BE2C (cell line): ENCODE results near the gene KCTD5.

Experiments
- DNase-seq: peaks from one replicate; pipeline ENCODE4 v3.0.0-alpha.2; 2020
- H3K27me3 ChIP-seq: fragments of 250-450 bp; sonication (Bioruptor Pico); 2 replicates; pipeline ENCODE4 v1.5.1; 2020; ENCODE audit warnings: mild to moderate bottlenecking
- H3K36me3 ChIP-seq: fragments of 250-450 bp; sonication (Bioruptor Pico); 2 replicates; pipeline ENCODE4 v1.5.1; 2020; ENCODE audit warnings: mild to moderate bottlenecking
- H3K4me1 ChIP-seq: fragments of 250-450 bp; sonication (Bioruptor Pico); 2 replicates; pipeline ENCODE4 v1.5.1; 2020
- H3K4me3 ChIP-seq: 2 replicates; pipeline ENCODE4 v1.5.1; 2011; ENCODE audit warnings: low read depth, low read length
- H3K9me3 ChIP-seq: fragments of 250-450 bp; sonication (Bioruptor Pico); 2 replicates; pipeline ENCODE4 v1.5.1; 2020
- CTCF ChIP-seq: IDR thresholded peaks from 2 replicates; pipeline ENCODE4 v1.5.1; 2012; ENCODE audit warnings: mild to moderate bottlenecking, low read depth, low read length

The KCTD5 gene

GRCh38 chr16:2704983-2705275, 22.6 kb downstream of the KCTD5 start:
- no peak for TF ChIP-seq CTCF
- DNase-seq = no peak
- Histone ChIP-seq H3K4me1 (no peaks in the 10 kb centered on the region), H3K36me3 (peaks cover 53% of the 10 kb centered on the region), H3K27me3 (no peaks in the 10 kb centered on the region), H3K4me3 (no peak overlapping the region), H3K9me3 (no peaks in the 10 kb centered on the region)

DNA sequence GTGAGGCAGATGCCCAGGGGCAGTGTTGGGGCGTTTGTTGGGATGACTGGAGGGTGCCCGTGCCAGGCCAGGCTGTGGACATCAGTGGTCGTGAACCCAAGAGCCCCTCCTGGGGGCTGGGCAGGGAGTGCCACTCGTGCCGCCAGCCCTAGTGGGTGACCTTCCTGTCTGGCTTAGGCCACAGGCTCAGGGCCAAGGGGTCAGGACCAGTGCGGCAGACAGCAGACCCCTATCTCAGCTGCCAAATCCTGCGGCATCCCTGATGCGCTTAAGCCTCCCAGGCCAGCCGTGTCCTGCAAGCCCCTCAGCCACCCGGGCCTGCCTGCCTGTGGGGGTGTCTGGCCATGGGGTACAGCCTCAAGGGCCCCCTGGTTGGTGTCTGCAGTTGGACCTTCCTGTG, 23.0 kb downstream of the KCTD5 start:
- TF ChIP-seq CTCF = no peak
- Histone ChIP-seq H3K36me3 (peaks cover 49% of the 10 kb centered on the region), H3K4me1 (no peaks in the 10 kb centered on the region), H3K4me3 (no peak overlapping the region), H3K27me3 (no peaks in the 10 kb centered on the region), H3K9me3 (no peaks in the 10 kb centered on the region)
- no peak for DNase-seq

- no peak for DNase-seq
- H3K36me3 ChIP-seq = peaks cover 41% of the 10 kb centered on the region
- no peak overlapping the region for H3K4me3 ChIP-seq
- no peaks in the 10 kb centered on the region for H3K27me3 ChIP-seq
- TF ChIP-seq CTCF = no peak
- H3K4me1 ChIP-seq = no peaks in the 10 kb centered on the region
- no peaks in the 10 kb centered on the region for H3K9me3 ChIP-seq
Observed at GRCh38 chr16:2706085-2706484, 23.8 kb downstream of the KCTD5 start.

DNA sequence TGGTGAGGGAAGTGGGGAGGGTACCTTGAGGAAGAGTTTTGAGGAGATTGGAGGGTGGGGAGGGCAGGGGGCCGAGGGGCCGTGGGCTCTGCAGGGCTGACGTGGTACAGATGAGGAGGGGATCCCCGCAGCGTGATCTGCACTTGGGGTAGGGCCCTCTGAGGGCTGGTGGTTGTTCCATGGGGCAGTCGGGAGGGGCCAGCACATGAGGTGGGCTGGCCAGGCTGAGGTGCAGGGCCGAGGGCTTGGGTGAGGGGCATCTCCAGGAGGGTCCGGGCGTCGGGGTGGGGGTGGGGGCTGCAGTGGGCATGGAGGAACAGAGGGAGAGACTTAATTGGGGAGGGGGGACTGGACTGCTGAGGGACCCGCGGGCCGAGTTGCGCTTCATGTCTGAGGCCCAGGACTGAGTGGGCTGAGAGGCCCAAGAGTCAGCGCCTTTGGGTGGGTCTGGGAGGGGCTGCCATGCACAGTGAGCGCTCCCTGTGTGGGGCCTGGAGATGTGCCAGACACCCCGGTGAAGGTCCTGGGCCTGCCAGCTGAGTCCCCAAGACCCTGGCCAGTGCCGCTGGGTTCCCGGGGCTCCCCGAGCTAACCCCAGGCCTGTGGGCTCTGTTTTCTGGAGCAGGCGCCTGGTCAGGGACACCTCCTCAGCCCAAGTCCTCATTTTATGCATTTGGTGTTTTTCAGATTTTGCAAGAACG, 24.4 kb downstream of the KCTD5 start:
- TF ChIP-seq CTCF = no peak
- Histone ChIP-seq H3K27me3 (no peaks in the 10 kb centered on the region), H3K4me1 (no peaks in the 10 kb centered on the region), H3K9me3 (no peaks in the 10 kb centered on the region), H3K36me3 (peaks cover 40% of the 10 kb centered on the region), H3K4me3 (no peak overlapping the region)
- no peak for DNase-seq

DNA sequence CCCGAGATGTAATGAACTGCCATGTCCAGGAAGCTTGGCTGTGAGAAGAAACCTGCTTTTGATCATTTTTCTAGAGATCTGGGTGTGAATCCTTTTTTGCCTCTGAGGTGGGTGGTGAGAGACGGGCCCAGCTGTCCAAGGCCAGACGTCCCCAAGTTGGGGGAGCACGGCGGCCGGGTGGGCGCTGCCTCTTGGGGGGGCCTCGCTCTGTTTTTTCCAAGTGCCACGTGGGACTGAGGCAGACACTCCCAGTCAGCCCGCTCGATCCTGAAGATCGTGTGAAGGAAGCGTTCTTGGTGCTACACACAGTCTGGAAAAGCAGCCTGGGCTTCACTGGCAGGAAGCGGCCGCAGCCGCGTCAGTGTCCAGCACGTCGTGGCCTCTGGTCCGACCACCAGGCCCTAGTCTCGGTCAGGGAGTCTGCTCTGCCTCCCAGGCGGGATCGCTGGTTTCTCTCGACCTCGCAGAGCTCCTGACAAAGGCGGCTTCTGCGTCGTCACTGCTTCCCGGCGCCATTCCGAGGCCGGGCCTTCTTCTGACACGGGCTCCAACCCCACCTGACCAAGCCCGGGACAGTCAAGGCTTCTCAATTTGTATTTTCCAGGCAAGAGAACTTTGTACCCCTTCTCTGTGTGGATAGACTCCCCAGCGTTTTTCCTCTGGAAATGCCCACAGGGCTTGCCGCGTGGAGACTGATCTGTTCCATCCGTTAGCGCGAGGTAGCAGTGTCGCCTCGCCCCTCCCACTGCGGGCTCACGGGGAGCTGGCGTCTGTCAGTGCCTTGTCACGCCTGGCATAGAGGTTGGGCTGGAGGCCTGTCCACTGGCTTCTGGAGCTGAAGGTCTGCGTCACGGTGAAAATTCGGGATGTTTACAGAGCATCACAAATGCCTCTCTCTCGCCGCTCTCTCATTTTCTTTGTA, 25.3 kb downstream of the KCTD5 start:
- TF ChIP-seq CTCF = no peak
- DNase-seq = peak; percentile 19
- H3K4me3 ChIP-seq = no peak overlapping the region
- H3K9me3 ChIP-seq = no peaks in the 10 kb centered on the region
- no peaks in the 10 kb centered on the region for H3K4me1 ChIP-seq
- H3K36me3 ChIP-seq = peaks cover 33% of the 10 kb centered on the region
- no peaks in the 10 kb centered on the region for H3K27me3 ChIP-seq

- no peak for TF ChIP-seq CTCF
- H3K27me3 ChIP-seq = no peaks in the 10 kb centered on the region
- H3K36me3 ChIP-seq = peaks cover 27% of the 10 kb centered on the region
Observed at GRCh38 chr16:2708290-2708639, 25.9 kb downstream of the KCTD5 start.

More at GRCh38 chr16:2708290-2708639, 25.9 kb downstream of the KCTD5 start:
- no peaks in the 10 kb centered on the region for H3K4me1 ChIP-seq
- no peak for DNase-seq
- no peak overlapping the region for H3K4me3 ChIP-seq
- no peaks in the 10 kb centered on the region for H3K9me3 ChIP-seq
